Suprapubic skin (tissue), 4 donors: ENCODE measurements around the gene ST3GAL6.

Experiments
- CTCF ChIP-seq, 2 donors: fragments of 200-600 bp in 1 of 2; fragments of 450-650 bp in 1 of 2; sonication (generic) in 1 of 2; IDR thresholded peaks; one replicate each; pipeline ENCODE4 v1.5.1; 2016 to 2019; ENCODE audit warnings: antibody characterized with exemption in 2 of 2, mild to moderate bottlenecking in 1 of 2, moderate library complexity in 1 of 2
- POLR2A ChIP-seq, 2 donors: fragments of 450-650 bp; IDR thresholded peaks; one replicate each; pipeline ENCODE4 v1.6.1; 2017; ENCODE audit warnings: antibody characterized with exemption in 2 of 2, mild to moderate bottlenecking in 2 of 2, moderate library complexity in 2 of 2
- POLR2AphosphoS5 ChIP-seq, 3 donors: sonication (generic); formaldehyde crosslinking; IDR thresholded peaks; one replicate each; pipeline ENCODE4 v1.6.1; 2017; ENCODE audit warnings: antibody characterized with exemption in 3 of 3

GRCh38 chr3:98839846-98840245 is 76.7 kb downstream of the ST3GAL6 start:
- TF ChIP-seq POLR2A (IDR thresholded peaks at IDR 0.05) (no peak), CTCF (IDR thresholded peaks at IDR 0.05) (no peak), POLR2AphosphoS5 (IDR thresholded peaks at IDR 0.05) (no peak)
